Measurements from ENCODE around the gene PKN1.

DNA sequence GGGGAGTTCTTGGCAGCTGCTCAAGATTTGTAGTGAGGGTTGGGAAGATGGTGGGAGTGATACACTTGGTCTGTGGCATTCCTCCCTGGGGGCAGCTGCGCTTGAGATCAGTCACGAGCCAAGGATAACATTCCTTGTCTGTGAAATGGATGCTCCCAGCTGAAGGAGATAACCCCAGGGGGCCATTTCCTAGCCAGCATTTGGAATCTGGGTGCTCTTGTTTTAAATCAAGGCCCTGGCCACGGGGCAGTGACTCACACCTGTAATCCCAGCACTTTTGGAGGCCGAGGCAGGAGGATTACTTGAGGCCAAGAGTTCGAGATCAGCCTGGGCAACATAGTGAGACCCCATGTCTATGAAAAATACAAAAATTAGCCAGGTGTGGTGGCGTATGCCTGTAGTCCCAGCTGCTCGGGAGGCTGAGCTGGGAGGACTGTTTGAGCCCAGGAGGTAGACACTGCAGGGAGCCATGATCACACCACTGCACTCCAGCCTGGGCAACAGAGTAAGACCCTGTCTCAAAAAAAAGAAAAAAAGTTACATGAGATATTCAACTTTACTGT, 4.6 kb downstream of the PKN1 start:
- TF ChIP-seq, protein P1, sequence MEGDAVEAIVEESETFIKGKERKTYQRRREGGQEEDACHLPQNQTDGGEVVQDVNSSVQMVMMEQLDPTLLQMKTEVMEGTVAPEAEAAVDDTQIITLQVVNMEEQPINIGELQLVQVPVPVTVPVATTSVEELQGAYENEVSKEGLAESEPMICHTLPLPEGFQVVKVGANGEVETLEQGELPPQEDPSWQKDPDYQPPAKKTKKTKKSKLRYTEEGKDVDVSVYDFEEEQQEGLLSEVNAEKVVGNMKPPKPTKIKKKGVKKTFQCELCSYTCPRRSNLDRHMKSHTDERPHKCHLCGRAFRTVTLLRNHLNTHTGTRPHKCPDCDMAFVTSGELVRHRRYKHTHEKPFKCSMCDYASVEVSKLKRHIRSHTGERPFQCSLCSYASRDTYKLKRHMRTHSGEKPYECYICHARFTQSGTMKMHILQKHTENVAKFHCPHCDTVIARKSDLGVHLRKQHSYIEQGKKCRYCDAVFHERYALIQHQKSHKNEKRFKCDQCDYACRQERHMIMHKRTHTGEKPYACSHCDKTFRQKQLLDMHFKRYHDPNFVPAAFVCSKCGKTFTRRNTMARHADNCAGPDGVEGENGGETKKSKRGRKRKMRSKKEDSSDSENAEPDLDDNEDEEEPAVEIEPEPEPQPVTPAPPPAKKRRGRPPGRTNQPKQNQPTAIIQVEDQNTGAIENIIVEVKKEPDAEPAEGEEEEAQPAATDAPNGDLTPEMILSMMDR (IDR thresholded peaks at IDR 0.05; ENCODE audit: low read depth, low read length): no peak
- TF ChIP-seq POLR2A (IDR thresholded peaks at IDR 0.05; ENCODE audit: extremely low read depth, insufficient read length): no peak
